K562 (cell line): Measurements from ENCODE around the gene IL12B. TPM values are rescaled to one million over a fixed set of nuclear protein-coding genes. Genes with fewer than 3 reads are reported as not detected.

ENCODE experiments used
- BRCA1 ChIP-seq, 2 experiments: fragments of 450-650 bp in 1 of 2; sonication (generic) in 1 of 2; formaldehyde crosslinking in 1 of 2; IDR thresholded peaks; 2 replicates each; pipeline versions ENCODE4 v1.5.0 to v1.6.1; 2017 to 2020; ENCODE audit warnings: mild to moderate bottlenecking in 1 of 2, missing genetic modification reagents in 1 of 2
- CTBP1 ChIP-seq: fragments of 450-650 bp; IDR thresholded peaks from 2 replicates; pipeline ENCODE4 v1.6.1; 2016; ENCODE audit warnings: borderline replicate concordance
- HLTF ChIP-seq: fragments of 450-650 bp; IDR thresholded peaks from 2 replicates; pipeline ENCODE4 v1.6.1; 2016
- LARP7 ChIP-seq: fragments of 450-650 bp; IDR thresholded peaks from 2 replicates; pipeline ENCODE4 v1.6.1; 2016
- MEF2D ChIP-seq: conservative IDR thresholded peaks from 2 replicates; pipeline ENCODE4 v1.6.1; 2016; ENCODE audit warnings: low read depth, missing genetic modification characterization, missing compliant biosample characterization
- NR3C1 ChIP-seq: sonication (generic); formaldehyde crosslinking; IDR thresholded peaks from 2 replicates; pipeline ENCODE4 v1.8.1; 2022; ENCODE audit warnings: missing genetic modification reagents
- NRF1 ChIP-seq, 2 experiments: fragments of 450-650 bp; IDR thresholded peaks in 1 of 2; conservative IDR thresholded peaks in 1 of 2; 2 replicates each; pipeline ENCODE4 v1.6.1; 2014; ENCODE audit warnings: mild to moderate bottlenecking in 2 of 2
- OTX1 ChIP-seq: fragments of 450-650 bp; formaldehyde crosslinking; IDR thresholded peaks from 2 replicates; pipeline ENCODE4 v1.4.0; 2022; ENCODE audit warnings: mild to moderate bottlenecking
- PPARD ChIP-seq: fragments of 250-450 bp; sonication (Bioruptor Pico); IDR thresholded peaks from 2 replicates; pipeline ENCODE4 v1.8.0; 2022; ENCODE audit warnings: inconsistent platforms, mild to moderate bottlenecking, moderate library complexity
- SMARCA5 ChIP-seq: fragments of 450-650 bp; IDR thresholded peaks from 2 replicates; pipeline ENCODE4 v1.6.1; 2016
- ZFP1 ChIP-seq: fragments of 450-650 bp; formaldehyde crosslinking; IDR thresholded peaks from 2 replicates; pipeline ENCODE4 v1.4.0; 2020; ENCODE audit warnings: mild to moderate bottlenecking, mixed read lengths
- ZNF444 ChIP-seq: fragments of 250-450 bp; sonication (Bioruptor Pico); IDR thresholded peaks from 2 replicates; pipeline ENCODE4 v1.4.0; 2020; ENCODE audit warnings: mild to moderate bottlenecking, moderate library complexity
- ZNF586 ChIP-seq: fragments of 450-650 bp; formaldehyde crosslinking; conservative IDR thresholded peaks from 2 replicates; pipeline ENCODE4 v1.4.0; 2020; ENCODE audit warnings: mild to moderate bottlenecking, moderate library complexity
- ZNF830 ChIP-seq: fragments of 250-450 bp; sonication (Bioruptor Pico); IDR thresholded peaks from 2 replicates; pipeline ENCODE4 v1.5.0; 2021; ENCODE audit warnings: mild to moderate bottlenecking
- polyA plus RNA-seq, 8 experiments: library from polyadenylated mRNA; depleted of rRNA in 4 of 8; stranded (reverse) in 5 of 8; unstranded in 3 of 8; fragments of >200 nt; fragmentation: Nextera tagmentation in 2 of 8; fragmentation: Illumina TruSeq in 1 of 8; extraction: Ambion mirVana in 2 of 8; extraction: Trizol in 1 of 8; gene quantifications; 2 replicates each; pipeline versions ENCODE4 v1.2.1 to v1.2.3, GENCODE V29; 2011 to 2014; ENCODE audit warnings: inconsistent platforms in 1 of 8, missing spikeins in 1 of 8
- total RNA-seq, 7 experiments: library from RNA; depleted of rRNA in 6 of 7; stranded (reverse); fragments of >200 nt in 6 of 7; fragmentation: Illumina TruSeq in 2 of 7; extraction: Trizol in 2 of 7; gene quantifications; 2 replicates each; pipeline versions ENCODE4 v1.2.1 to v1.2.3, GENCODE V29; 2011 to 2021; ENCODE audit warnings: low replicate concordance in 1 of 7
- TF ChIP-seq, protein P1 (sequence below): fragments of 250-450 bp; sonication (Bioruptor Pico); IDR thresholded peaks from 2 replicates; pipeline ENCODE4 v1.5.0; 2021; ENCODE audit warnings: mild to moderate bottlenecking, moderate library complexity
- TF ChIP-seq, protein P2 (sequence below): fragments of 250-450 bp; sonication (Bioruptor Pico); IDR thresholded peaks from 2 replicates; pipeline ENCODE4 v1.8.0; 2022; ENCODE audit warnings: moderate library complexity, mild to moderate bottlenecking, inconsistent platforms
- TF ChIP-seq, protein P3 (sequence below): fragments of 250-450 bp; sonication (Bioruptor Pico); IDR thresholded peaks from 2 replicates; pipeline ENCODE4 v1.9.0; 2021; ENCODE audit warnings: mild to moderate bottlenecking
- TF ChIP-seq, protein P4 (sequence below): fragments of 450-650 bp; IDR thresholded peaks from 2 replicates; pipeline ENCODE4 v1.6.1; 2016; ENCODE audit warnings: low read depth

Gene IL12B
- total and polyA plus RNA-seq, 9 of the 15 experiments (the other 6 are each of a cell fraction or from before 2014, with no cell fraction given): not detected

DNA sequence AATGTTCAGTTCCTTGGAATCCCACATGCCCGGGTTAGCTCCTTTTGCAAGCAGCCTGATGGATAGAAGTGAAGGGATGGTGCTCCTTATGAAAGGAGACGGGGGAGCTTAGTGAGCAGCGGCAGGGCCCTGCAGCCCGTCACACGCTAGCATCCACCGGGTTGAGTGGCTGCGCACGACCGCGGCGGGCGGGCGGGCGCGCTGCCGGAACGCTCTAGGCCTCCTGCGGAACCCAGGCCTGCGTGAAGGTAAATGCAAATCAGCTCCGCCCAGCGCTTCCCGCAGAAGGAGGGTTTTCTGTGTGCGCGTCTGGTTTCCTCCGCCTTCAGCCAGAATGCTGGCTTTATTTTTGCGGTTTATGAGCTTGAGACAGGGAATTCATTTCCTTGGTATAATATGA lies 19.8 kb downstream of the IL12B start (continued):
- TF ChIP-seq ZNF830 (CRISPR knock-in tag): no peak
- TF ChIP-seq HLTF: no peak
- no peak for TF ChIP-seq ZNF586 (CRISPR knock-in tag)
- no peak for TF ChIP-seq PPARD (CRISPR knock-in tag)
- no peak for TF ChIP-seq SMARCA5
- TF ChIP-seq, protein P1, sequence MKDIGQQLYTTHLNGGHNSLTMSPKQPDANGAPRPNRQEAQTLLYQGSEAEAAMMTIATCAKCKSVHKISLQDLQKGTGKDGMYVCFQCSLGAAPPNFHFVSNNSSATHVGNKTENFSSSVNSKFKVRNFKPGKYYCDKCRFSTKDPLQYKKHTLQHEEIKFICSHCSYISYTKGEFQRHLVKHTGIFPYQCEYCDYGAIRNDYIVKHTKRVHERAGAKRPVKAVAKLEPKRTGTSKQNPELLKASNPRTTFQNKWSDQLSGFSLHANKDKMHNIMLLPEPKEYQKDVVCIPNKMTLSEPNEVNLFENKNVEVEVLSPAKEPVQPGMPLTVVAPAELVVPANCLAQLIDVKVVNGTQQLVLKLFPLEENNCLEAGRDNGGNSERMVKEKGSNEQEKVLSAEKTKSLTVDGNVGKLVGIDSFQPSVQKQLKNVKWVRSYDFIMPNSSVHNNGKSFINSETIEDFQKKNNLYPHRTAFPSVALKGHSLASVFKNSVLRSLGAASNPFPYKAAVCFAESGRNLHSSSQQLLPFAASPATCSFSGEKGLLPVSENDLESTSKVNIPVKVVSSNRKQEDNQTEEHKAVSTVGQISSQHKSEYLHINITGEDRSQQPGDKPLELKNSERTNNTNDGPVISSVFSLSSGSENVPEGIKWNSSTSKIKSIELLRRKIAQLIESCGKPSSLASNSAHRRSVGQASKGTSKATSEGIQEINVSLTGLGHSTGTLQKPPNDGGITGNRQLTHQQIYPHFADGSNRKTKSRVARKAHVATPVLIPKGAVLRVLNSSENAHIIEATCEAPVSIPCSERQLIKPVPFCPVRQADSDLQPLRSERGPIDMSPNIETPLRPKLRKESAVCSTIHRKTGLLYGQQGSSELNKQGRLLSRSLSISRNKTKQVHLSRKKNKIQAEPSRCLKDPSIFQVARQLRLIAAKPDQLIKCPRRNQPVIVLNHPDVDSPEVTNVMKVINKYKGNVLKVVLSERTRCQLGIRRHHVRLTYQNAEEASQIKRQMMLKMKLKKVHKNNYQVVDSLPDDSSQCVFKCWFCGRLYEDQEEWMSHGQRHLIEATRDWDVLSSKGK (CRISPR knock-in tag): no peak
- no peak for TF ChIP-seq MEF2D (tag)
- TF ChIP-seq BRCA1 (IDR thresholded peaks at IDR 0.05): no peak
- TF ChIP-seq BRCA1 (CRISPR knock-in tag; IDR thresholded peaks at IDR 0.05): no peak
- TF ChIP-seq LARP7: no peak
- no peak for TF ChIP-seq NR3C1
- no peak for TF ChIP-seq OTX1 (CRISPR knock-in tag)
- TF ChIP-seq, protein P2, sequence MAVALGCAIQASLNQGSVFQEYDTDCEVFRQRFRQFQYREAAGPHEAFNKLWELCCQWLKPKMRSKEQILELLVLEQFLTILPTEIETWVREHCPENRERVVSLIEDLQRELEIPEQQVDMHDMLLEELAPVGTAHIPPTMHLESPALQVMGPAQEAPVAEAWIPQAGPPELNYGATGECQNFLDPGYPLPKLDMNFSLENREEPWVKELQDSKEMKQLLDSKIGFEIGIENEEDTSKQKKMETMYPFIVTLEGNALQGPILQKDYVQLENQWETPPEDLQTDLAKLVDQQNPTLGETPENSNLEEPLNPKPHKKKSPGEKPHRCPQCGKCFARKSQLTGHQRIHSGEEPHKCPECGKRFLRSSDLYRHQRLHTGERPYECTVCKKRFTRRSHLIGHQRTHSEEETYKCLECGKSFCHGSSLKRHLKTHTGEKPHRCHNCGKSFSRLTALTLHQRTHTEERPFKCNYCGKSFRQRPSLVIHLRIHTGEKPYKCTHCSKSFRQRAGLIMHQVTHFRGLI (CRISPR knock-in tag): no peak
- TF ChIP-seq, protein P3, sequence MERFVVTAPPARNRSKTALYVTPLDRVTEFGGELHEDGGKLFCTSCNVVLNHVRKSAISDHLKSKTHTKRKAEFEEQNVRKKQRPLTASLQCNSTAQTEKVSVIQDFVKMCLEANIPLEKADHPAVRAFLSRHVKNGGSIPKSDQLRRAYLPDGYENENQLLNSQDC: no peak
- no peak for TF ChIP-seq ZNF444 (CRISPR knock-in tag)
- TF ChIP-seq NRF1 (conservative IDR thresholded peaks at IDR 0.05 in 1 of 2, IDR thresholded peaks at IDR 0.05 in 1 of 2): peak; percentile 60 to 72
- no peak for TF ChIP-seq ZFP1 (CRISPR knock-in tag)
- peak; percentile 32; the same call in 1 of the 2 replicates for TF ChIP-seq CTBP1
- TF ChIP-seq, protein P4, sequence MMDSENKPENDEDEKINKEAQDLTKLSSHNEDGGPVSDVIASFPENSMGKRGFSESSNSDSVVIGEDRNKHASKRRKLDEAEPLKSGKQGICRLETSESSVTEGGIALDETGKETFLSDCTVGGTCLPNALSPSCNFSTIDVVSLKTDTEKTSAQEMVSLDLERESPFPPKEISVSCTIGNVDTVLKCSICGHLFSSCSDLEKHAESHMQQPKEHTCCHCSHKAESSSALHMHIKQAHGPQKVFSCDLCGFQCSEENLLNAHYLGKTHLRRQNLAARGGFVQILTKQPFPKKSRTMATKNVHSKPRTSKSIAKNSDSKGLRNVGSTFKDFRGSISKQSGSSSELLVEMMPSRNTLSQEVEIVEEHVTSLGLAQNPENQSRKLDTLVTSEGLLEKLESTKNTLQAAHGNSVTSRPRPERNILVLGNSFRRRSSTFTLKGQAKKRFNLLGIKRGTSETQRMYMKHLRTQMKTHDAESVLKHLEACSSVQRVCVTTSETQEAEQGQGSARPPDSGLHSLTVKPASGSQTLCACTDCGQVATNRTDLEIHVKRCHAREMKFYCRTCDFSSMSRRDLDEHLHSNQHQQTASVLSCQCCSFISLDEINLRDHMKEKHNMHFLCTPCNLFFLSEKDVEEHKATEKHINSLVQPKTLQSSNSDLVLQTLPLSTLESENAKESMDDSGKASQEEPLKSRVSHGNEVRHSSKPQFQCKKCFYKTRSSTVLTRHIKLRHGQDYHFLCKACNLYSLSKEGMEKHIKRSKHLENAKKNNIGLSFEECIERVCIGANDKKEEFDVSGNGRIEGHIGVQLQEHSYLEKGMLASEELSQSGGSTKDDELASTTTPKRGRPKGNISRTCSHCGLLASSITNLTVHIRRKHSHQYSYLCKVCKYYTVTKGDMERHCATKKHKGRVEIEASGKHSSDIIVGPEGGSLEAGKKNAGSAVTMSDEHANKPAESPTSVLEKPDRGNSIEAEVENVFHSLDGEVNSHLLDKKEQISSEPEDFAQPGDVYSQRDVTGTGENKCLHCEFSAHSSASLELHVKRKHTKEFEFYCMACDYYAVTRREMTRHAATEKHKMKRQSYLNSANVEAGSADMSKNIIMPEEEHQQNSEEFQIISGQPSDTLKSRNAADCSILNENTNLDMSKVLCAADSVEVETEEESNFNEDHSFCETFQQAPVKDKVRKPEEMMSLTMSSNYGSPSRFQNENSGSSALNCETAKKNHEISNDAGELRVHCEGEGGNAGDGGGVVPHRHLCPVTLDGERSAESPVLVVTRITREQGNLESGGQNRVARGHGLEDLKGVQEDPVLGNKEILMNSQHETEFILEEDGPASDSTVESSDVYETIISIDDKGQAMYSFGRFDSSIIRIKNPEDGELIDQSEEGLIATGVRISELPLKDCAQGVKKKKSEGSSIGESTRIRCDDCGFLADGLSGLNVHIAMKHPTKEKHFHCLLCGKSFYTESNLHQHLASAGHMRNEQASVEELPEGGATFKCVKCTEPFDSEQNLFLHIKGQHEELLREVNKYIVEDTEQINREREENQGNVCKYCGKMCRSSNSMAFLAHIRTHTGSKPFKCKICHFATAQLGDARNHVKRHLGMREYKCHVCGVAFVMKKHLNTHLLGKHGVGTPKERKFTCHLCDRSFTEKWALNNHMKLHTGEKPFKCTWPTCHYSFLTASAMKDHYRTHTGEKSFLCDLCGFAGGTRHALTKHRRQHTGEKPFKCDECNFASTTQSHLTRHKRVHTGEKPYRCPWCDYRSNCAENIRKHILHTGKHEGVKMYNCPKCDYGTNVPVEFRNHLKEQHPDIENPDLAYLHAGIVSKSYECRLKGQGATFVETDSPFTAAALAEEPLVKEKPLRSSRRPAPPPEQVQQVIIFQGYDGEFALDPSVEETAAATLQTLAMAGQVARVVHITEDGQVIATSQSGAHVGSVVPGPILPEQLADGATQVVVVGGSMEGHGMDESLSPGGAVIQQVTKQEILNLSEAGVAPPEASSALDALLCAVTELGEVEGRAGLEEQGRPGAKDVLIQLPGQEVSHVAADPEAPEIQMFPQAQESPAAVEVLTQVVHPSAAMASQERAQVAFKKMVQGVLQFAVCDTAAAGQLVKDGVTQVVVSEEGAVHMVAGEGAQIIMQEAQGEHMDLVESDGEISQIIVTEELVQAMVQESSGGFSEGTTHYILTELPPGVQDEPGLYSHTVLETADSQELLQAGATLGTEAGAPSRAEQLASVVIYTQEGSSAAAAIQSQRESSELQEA: no peak
